SK-N-SH (cell line): ENCODE results near the gene YIPF5. TPM values are rescaled to one million over a fixed set of nuclear protein-coding genes. Genes with fewer than 3 reads are reported as not detected.

Source experiments
- CTCF ChIA-PET: fragments of 300-600, 350-600 bp; formaldehyde crosslinking; extraction: SDS; loops from one replicate; lab custom pipeline; 2021; lab: Yijun Ruan, JAX
- POLR2A ChIA-PET: fragments of 350-600 bp; sonication (Branson Sonifier 250); formaldehyde crosslinking; extraction: SDS; loops from one replicate; lab custom pipeline; 2020; ENCODE audit warnings: antibody characterized with exemption, inconsistent platforms; lab: Yijun Ruan, JAX
- DNase-seq: peaks from one replicate; pipeline ENCODE4 v3.0.0; 2012
- H2AFZ ChIP-seq: fragments of 200-600 bp; sonication (generic); 2 replicates; pipeline ENCODE4 v1.8.1; 2016; ENCODE audit warnings: antibody characterized with exemption, mild to moderate bottlenecking, low read depth
- H3F3A ChIP-seq: fragments of 200-600 bp; sonication (generic); replicated peaks from 2 replicates; pipeline ENCODE3; 2016; ENCODE audit warnings: antibody characterized with exemption, mild to moderate bottlenecking; ENCODE audit not compliant: insufficient read depth
- H3K27ac ChIP-seq, 2 experiments: fragments of 200-500 bp in 1 of 2; fragments of 200-600 bp in 1 of 2; sonication (Bioruptor generic) in 1 of 2; sonication (generic), shearing (Covaris generic) in 1 of 2; 2 replicates each; pipeline versions ENCODE4 v1.5.1 to v1.6.1; 2014 to 2016; ENCODE audit warnings: low read depth in 2 of 2, inconsistent platforms in 1 of 2, low read length in 1 of 2, mild to moderate bottlenecking in 1 of 2, mixed read lengths in 1 of 2
- H3K27me3 ChIP-seq: fragments of 200-600 bp; sonication (generic), shearing (Covaris generic); 2 replicates; pipeline ENCODE4 v1.6.1; 2016; ENCODE audit warnings: mixed run types; ENCODE audit not compliant: insufficient read depth
- H3K36me3 ChIP-seq, 2 experiments: fragments of 200-500 bp in 1 of 2; fragments of 200-600 bp in 1 of 2; sonication (Bioruptor generic) in 1 of 2; sonication (generic) in 1 of 2; replicated peaks in 1 of 2; 2 replicates each; pipeline versions ENCODE3 to v1.5.1; 2014 to 2016; ENCODE audit warnings: low read length in 1 of 2, mild to moderate bottlenecking in 1 of 2; ENCODE audit not compliant: insufficient read depth in 2 of 2, control insufficient read depth in 1 of 2
- H3K4me1 ChIP-seq, 2 experiments: fragments of 200-500 bp in 1 of 2; fragments of 200-600 bp in 1 of 2; sonication (Bioruptor generic) in 1 of 2; sonication (generic), shearing (Covaris generic) in 1 of 2; 2 replicates each; pipeline versions ENCODE4 v1.5.1 to v1.6.1; 2014 to 2016; ENCODE audit warnings: low read depth in 1 of 2, low read length in 1 of 2, mixed run types in 1 of 2; ENCODE audit not compliant: insufficient read depth in 2 of 2, control insufficient read depth in 1 of 2
- H3K4me2 ChIP-seq: fragments of 200-600 bp; sonication (generic), shearing (Covaris generic); 2 replicates; pipeline ENCODE4 v1.6.1; 2017; ENCODE audit warnings: mixed run types
- H3K4me3 ChIP-seq, 2 experiments: fragments of 200-500 bp in 1 of 2; fragments of 200-600 bp in 1 of 2; sonication (Bioruptor generic) in 1 of 2; sonication (generic), shearing (Covaris generic) in 1 of 2; 2 replicates each; pipeline versions ENCODE4 v1.5.1 to v1.8.1; 2014 to 2016; ENCODE audit warnings: low read depth in 2 of 2, inconsistent platforms in 1 of 2, low read length in 1 of 2, mild to moderate bottlenecking in 1 of 2, mixed read lengths in 1 of 2, moderate library complexity in 1 of 2
- H3K79me2 ChIP-seq: fragments of 200-600 bp; sonication (generic); 2 replicates; pipeline ENCODE4 v1.8.1; 2017; ENCODE audit warnings: mild to moderate bottlenecking; ENCODE audit not compliant: insufficient read depth
- H3K9ac ChIP-seq: fragments of 200-600 bp; sonication (generic); 2 replicates; pipeline ENCODE4 v1.6.1; 2017; ENCODE audit warnings: mixed run types
- H3K9me2 ChIP-seq: fragments of 200-600 bp; sonication (generic); 2 replicates; pipeline ENCODE4 v1.6.1; 2017; ENCODE audit warnings: mixed run types
- H3K9me3 ChIP-seq: fragments of 200-600 bp; sonication (generic); 2 replicates; pipeline ENCODE4 v1.6.1; 2017; ENCODE audit warnings: mixed run types, mild to moderate bottlenecking, moderate library complexity
- H4K20me1 ChIP-seq: fragments of 200-600 bp; sonication (generic); 2 replicates; pipeline ENCODE4 v1.6.1; 2017; ENCODE audit warnings: mild to moderate bottlenecking, mixed run types; ENCODE audit not compliant: insufficient read depth
- CHD2 ChIP-seq: fragments of 150-350 bp; IDR thresholded peaks from 2 replicates; pipeline ENCODE4 v1.6.1; 2018; ENCODE audit warnings: low read length; ENCODE audit not compliant: partially characterized antibody
- ELF1 ChIP-seq: IDR thresholded peaks from 2 replicates; pipeline ENCODE4 v1.4.0; 2012
- EP300 ChIP-seq, 2 experiments: IDR thresholded peaks; 2 replicates each; pipeline versions ENCODE4 v1.4.0 to v1.6.1; 2012; ENCODE audit warnings: borderline replicate concordance in 1 of 2, low read depth in 1 of 2, low read length in 1 of 2
- FOXM1 ChIP-seq: IDR thresholded peaks from 2 replicates; pipeline ENCODE4 v1.4.0; 2012; ENCODE audit warnings: low read depth, mild to moderate bottlenecking
- GATA2 ChIP-seq: sonication (generic); formaldehyde crosslinking; IDR thresholded peaks from 2 replicates; pipeline ENCODE4 v1.5.0; 2020; ENCODE audit warnings: mild to moderate bottlenecking, missing genetic modification reagents
- MEF2A ChIP-seq: IDR thresholded peaks from 2 replicates; pipeline ENCODE4 v1.4.0; 2012; ENCODE audit warnings: low read depth, borderline replicate concordance
- NFIC ChIP-seq: IDR thresholded peaks from 2 replicates; pipeline ENCODE4 v1.4.0; 2012; ENCODE audit warnings: borderline replicate concordance
- NRF1 ChIP-seq: IDR thresholded peaks from 2 replicates; pipeline ENCODE4 v1.6.1; 2012; ENCODE audit warnings: low read depth, mild to moderate bottlenecking, low read length
- RAD21 ChIP-seq: IDR thresholded peaks from 2 replicates; pipeline ENCODE4 v1.6.1; 2012; ENCODE audit warnings: mild to moderate bottlenecking, low read length
- SMC3 ChIP-seq: IDR thresholded peaks from 2 replicates; pipeline ENCODE4 v1.6.1; 2012; ENCODE audit warnings: low read depth, low read length, improper control_type of control experiment
- TAF1 ChIP-seq: IDR thresholded peaks from 2 replicates; pipeline ENCODE4 v1.6.1; 2012; ENCODE audit warnings: low read depth, mild to moderate bottlenecking, low read length, moderate library complexity, borderline replicate concordance
- TEAD4 ChIP-seq: IDR thresholded peaks from 2 replicates; pipeline ENCODE4 v1.4.0; 2012; ENCODE audit warnings: mild to moderate bottlenecking, borderline replicate concordance; ENCODE audit not compliant: insufficient read depth
- WGBS: methylation state at CpG from one replicate; pipeline ENCODE4 v1.1.6; 2017; ENCODE audit warnings: low lambda C conversion rate; 5-methylcytosine and 5-hydroxymethylcytosine counted together
- polyA plus RNA-seq, 3 experiments: library from polyadenylated mRNA; depleted of rRNA; stranded (reverse); fragments of >200 nt; gene quantifications; 2 replicates each; pipeline ENCODE4 v1.2.3, GENCODE V29; 2012
- TF ChIP-seq, protein P1 (sequence below): IDR thresholded peaks from 2 replicates; pipeline ENCODE4 v1.6.1; 2012; ENCODE audit warnings: mild to moderate bottlenecking, low read depth, low read length, moderate library complexity
- TF ChIP-seq, protein P2 (sequence below): fragments of 150-350 bp; IDR thresholded peaks from 2 replicates; pipeline ENCODE4 v1.6.1; 2016; ENCODE audit warnings: mild to moderate bottlenecking, low read depth, low read length
- TF ChIP-seq, protein P3 (sequence below): fragments of 150-350 bp; IDR thresholded peaks from 2 replicates; pipeline ENCODE4 v1.6.1; 2017; ENCODE audit warnings: antibody characterized with exemption, low read length, low read depth, borderline replicate concordance
- TF ChIP-seq, protein P4 (sequence below): IDR thresholded peaks from 2 replicates; pipeline ENCODE4; 2012

Gene YIPF5
- polyA plus RNA-seq, 1 of the 3 experiments (the other 2 are of a cell fraction), result 36.2 TPM

DNA sequence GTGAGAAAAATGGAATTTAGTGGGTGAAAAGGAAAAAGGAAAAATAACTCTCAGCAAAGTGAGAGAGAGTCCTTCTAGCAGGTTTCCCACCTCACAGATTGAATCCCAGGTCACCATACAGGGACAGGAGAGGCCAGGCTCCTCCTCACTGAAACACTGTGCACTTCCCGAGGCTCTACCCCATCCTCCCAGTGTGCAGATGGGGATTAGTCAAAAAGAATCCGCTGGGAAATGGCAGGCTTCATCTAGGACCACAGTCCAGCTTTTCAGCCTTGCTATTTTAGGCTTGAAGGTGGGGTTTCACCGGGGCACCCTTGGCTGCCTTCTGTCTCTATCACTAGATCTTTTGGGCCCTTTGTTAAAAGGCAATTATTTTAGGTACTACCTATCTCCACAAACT lies 47.8 kb downstream of the YIPF5 start:
- Histone ChIP-seq H2AFZ (0 out of 2 replicates have a peak overlapping the region, but pooled peaks have one; percentile 14), H3K9me3 (no peaks in the 10 kb centered on the region), H3K4me3 (no peak overlapping the region), H3K9ac (no peak overlapping the region), H4K20me1 (no peaks in the 10 kb centered on the region), H3F3A (peaks cover 5% of the 10 kb centered on the region), H3K9me2 (no peaks in the 10 kb centered on the region), H3K4me1 (peaks cover 4 to 9% of the 10 kb centered on the region in 2 experiments; a peak in 3 of 4 replicates), H3K79me2 (no peaks in the 10 kb centered on the region), H3K4me2 (no peak overlapping the region), H3K27me3 (no peaks in the 10 kb centered on the region), H3K27ac (no peak overlapping the region), H3K36me3 (no peaks in the 10 kb centered on the region)
- WGBS, result 80% methylated on average over 3 of the region's 3 CpGs
- ChIA-PET CTCF (interaction anchor here (1.3 to 3.5 kb wide), 2 partner anchors 10 to 19 kb away, joined by 4 to 12 read pairs; no protein-coding TSS in a partner anchor), POLR2A (no interaction called here)
- DNase-seq, result no peak
- TF ChIP-seq, protein P1, sequence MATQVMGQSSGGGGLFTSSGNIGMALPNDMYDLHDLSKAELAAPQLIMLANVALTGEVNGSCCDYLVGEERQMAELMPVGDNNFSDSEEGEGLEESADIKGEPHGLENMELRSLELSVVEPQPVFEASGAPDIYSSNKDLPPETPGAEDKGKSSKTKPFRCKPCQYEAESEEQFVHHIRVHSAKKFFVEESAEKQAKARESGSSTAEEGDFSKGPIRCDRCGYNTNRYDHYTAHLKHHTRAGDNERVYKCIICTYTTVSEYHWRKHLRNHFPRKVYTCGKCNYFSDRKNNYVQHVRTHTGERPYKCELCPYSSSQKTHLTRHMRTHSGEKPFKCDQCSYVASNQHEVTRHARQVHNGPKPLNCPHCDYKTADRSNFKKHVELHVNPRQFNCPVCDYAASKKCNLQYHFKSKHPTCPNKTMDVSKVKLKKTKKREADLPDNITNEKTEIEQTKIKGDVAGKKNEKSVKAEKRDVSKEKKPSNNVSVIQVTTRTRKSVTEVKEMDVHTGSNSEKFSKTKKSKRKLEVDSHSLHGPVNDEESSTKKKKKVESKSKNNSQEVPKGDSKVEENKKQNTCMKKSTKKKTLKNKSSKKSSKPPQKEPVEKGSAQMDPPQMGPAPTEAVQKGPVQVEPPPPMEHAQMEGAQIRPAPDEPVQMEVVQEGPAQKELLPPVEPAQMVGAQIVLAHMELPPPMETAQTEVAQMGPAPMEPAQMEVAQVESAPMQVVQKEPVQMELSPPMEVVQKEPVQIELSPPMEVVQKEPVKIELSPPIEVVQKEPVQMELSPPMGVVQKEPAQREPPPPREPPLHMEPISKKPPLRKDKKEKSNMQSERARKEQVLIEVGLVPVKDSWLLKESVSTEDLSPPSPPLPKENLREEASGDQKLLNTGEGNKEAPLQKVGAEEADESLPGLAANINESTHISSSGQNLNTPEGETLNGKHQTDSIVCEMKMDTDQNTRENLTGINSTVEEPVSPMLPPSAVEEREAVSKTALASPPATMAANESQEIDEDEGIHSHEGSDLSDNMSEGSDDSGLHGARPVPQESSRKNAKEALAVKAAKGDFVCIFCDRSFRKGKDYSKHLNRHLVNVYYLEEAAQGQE, result no peak
- TF ChIP-seq ELF1 (no peak), NRF1 (no peak), MEF2A (no peak), NFIC (no peak), TAF1 (no peak)
- TF ChIP-seq, protein P2, sequence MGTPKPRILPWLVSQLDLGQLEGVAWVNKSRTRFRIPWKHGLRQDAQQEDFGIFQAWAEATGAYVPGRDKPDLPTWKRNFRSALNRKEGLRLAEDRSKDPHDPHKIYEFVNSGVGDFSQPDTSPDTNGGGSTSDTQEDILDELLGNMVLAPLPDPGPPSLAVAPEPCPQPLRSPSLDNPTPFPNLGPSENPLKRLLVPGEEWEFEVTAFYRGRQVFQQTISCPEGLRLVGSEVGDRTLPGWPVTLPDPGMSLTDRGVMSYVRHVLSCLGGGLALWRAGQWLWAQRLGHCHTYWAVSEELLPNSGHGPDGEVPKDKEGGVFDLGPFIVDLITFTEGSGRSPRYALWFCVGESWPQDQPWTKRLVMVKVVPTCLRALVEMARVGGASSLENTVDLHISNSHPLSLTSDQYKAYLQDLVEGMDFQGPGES, result no peak

DNA sequence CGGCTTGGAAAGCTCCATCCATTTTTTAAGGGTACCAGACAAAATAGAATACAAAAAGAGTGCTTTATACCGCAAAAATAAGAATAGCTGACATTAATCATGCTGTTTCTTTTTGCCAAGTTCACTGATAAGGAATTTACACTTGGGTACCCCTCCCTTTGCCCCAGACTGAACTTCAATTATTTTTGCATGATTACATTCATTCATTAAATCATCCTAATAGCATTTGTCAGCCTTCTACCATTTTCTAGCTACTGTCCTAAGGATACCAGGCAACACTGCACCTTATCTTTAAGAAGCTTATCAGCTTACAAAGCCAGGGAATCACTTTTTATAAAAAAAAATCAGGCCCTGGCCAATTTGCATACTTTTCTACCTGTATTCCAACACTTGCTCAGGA lies 48.4 kb downstream of the YIPF5 start:
- Histone ChIP-seq H3K9me3 (no peaks in the 10 kb centered on the region), H3K4me2 (no peak overlapping the region), H3F3A (peaks cover 5% of the 10 kb centered on the region), H3K27me3 (no peaks in the 10 kb centered on the region), H3K4me3 (no peak overlapping the region), H3K79me2 (no peaks in the 10 kb centered on the region), H3K9ac (no peak overlapping the region), H3K27ac (peak overlapping the region in 1 of 2 experiments; percentile 9; a peak in 1 of 4 replicates), H3K36me3 (no peaks in the 10 kb centered on the region), H4K20me1 (no peaks in the 10 kb centered on the region), H2AFZ (0 out of 2 replicates have a peak overlapping the region, but pooled peaks have one; percentile 14), H3K4me1 (peaks cover 4 to 9% of the 10 kb centered on the region in 2 experiments; a peak in 3 of 4 replicates), H3K9me2 (no peaks in the 10 kb centered on the region)
- DNase-seq, result no peak
- POLR2A ChIA-PET, result no interaction called here
- WGBS, result 70% methylated on average over 2 of the region's 2 CpGs
- CTCF ChIA-PET, result interaction anchor here (1.3 to 3.5 kb wide), 2 partner anchors 11 to 20 kb away, joined by 4 to 12 read pairs; no protein-coding TSS in a partner anchor
- TF ChIP-seq TEAD4 (no peak), MEF2A (no peak), FOXM1 (no peak), NFIC (no peak), EP300 (IDR thresholded peaks at IDR 0.05; ENCODE audit: borderline replicate concordance in 1 of 2, low read depth in 1 of 2, low read length in 1 of 2) (no peak), SMC3 (no peak), RAD21 (no peak), GATA2 (no peak), CHD2 (no peak)
- TF ChIP-seq, protein P2, result no peak
- TF ChIP-seq, protein P3, sequence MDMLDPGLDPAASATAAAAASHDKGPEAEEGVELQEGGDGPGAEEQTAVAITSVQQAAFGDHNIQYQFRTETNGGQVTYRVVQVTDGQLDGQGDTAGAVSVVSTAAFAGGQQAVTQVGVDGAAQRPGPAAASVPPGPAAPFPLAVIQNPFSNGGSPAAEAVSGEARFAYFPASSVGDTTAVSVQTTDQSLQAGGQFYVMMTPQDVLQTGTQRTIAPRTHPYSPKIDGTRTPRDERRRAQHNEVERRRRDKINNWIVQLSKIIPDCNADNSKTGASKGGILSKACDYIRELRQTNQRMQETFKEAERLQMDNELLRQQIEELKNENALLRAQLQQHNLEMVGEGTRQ, result no peak
- TF ChIP-seq, protein P4, sequence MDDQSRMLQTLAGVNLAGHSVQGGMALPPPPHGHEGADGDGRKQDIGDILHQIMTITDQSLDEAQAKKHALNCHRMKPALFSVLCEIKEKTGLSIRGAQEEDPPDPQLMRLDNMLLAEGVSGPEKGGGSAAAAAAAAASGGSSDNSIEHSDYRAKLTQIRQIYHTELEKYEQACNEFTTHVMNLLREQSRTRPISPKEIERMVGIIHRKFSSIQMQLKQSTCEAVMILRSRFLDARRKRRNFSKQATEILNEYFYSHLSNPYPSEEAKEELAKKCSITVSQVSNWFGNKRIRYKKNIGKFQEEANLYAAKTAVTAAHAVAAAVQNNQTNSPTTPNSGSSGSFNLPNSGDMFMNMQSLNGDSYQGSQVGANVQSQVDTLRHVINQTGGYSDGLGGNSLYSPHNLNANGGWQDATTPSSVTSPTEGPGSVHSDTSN, result no peak
